HCT116 (cell line): ENCODE results near the gene C2orf74.

Experiments used
- EGR1 ChIP-seq: IDR thresholded peaks from 2 replicates; pipeline ENCODE4 v1.6.1; 2012; ENCODE audit warnings: low read depth
- YY1 ChIP-seq: IDR thresholded peaks from 2 replicates; pipeline ENCODE4 v1.6.1; 2011; ENCODE audit warnings: low read length, low read depth, moderate library complexity, mild to moderate bottlenecking; ENCODE audit not compliant: insufficient replicate concordance; ENCODE audit errors: extremely low read depth
- TF ChIP-seq, protein P1 (sequence below), 3 experiments: fragments of 200-600 bp in 1 of 3; sonication (generic) in 1 of 3; IDR thresholded peaks in 2 of 3; conservative IDR thresholded peaks in 1 of 3; 2 replicates each; pipeline ENCODE4 v1.5.1; 2012 to 2017; ENCODE audit warnings: low read depth in 2 of 3, low read length in 2 of 3, antibody characterized with exemption in 1 of 3, borderline replicate concordance in 1 of 3, control low read depth in 1 of 3, mild to moderate bottlenecking in 1 of 3, mixed read lengths in 1 of 3, mixed run types in 1 of 3, moderate library complexity in 1 of 3; ENCODE audit not compliant: insufficient read depth in 1 of 3

DNA sequence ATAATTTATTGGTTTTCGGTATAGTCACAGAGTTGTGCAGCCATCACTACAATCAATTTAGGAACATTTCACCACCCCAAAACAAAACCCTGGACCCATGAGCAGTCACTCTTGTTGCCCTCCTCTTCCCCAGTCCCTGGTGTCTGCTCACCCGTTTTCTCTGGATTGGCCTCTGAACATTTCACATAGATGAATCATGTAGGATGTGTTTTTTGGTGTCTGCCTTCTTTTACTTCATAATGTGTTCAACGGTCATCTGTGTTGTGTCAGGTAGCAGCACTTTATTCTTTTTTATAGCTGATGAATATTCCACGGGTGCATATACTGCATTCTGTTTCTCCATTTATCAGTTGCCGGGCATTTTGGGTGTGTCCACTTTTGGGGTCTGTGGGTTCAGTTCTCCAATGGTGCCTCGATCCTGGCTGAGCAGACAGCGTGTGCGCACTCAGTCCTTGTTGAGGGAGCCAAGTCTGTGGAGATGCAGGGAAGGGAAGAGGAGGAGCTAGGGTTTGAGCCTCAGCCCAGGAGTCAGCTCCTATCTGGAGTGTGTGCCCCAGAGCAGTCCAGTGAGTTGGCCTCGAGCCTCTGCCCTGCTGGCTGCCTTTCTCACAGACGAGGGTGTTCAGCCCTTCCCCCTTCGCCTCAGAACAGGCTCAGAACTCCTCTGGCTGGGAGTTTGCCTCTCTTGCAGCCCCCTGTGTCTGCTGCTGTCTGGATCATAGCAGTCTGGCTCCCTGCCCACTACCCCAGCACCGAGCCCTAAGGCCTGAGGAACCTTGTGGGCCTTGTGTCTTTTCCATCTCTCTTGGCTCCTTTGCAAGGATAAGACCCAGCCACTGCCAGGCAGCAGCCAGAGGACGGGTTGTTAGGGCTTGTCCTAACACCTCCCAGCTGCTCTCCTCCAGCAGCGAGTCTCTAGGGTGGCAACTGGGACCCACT lies 18.0 kb downstream of the C2orf74 start:
- TF ChIP-seq, protein P1, sequence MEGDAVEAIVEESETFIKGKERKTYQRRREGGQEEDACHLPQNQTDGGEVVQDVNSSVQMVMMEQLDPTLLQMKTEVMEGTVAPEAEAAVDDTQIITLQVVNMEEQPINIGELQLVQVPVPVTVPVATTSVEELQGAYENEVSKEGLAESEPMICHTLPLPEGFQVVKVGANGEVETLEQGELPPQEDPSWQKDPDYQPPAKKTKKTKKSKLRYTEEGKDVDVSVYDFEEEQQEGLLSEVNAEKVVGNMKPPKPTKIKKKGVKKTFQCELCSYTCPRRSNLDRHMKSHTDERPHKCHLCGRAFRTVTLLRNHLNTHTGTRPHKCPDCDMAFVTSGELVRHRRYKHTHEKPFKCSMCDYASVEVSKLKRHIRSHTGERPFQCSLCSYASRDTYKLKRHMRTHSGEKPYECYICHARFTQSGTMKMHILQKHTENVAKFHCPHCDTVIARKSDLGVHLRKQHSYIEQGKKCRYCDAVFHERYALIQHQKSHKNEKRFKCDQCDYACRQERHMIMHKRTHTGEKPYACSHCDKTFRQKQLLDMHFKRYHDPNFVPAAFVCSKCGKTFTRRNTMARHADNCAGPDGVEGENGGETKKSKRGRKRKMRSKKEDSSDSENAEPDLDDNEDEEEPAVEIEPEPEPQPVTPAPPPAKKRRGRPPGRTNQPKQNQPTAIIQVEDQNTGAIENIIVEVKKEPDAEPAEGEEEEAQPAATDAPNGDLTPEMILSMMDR (IDR thresholded peaks at IDR 0.05 in 2 of 3, conservative IDR thresholded peaks at IDR 0.05 in 1 of 3; ENCODE audit: borderline replicate concordance in 1 of 3, insufficient read depth in 1 of 3, low read depth in 2 of 3, low read length in 2 of 3), result no peak
- no peak for TF ChIP-seq YY1
- no peak for TF ChIP-seq EGR1
